DOHH2 (cell line): ENCODE results near the gene ANAPC2.

Experiments
- EZH2phosphoT487 ChIP-seq: fragments of 200-600 bp; sonication (generic); IDR thresholded peaks from 2 replicates; pipeline ENCODE4 v1.6.1; 2017; ENCODE audit warnings: borderline replicate concordance, mild to moderate bottlenecking, antibody characterized with exemption, low read length, moderate library complexity, mixed read lengths
- TF ChIP-seq, protein P1 (sequence below): fragments of 200-600 bp; sonication (generic); IDR thresholded peaks from one replicate; pipeline ENCODE4 v1.5.1; 2014; ENCODE audit warnings: antibody characterized with exemption, mild to moderate bottlenecking, low read depth, low read length; ENCODE audit not compliant: poor library complexity, severe bottlenecking

DNA sequence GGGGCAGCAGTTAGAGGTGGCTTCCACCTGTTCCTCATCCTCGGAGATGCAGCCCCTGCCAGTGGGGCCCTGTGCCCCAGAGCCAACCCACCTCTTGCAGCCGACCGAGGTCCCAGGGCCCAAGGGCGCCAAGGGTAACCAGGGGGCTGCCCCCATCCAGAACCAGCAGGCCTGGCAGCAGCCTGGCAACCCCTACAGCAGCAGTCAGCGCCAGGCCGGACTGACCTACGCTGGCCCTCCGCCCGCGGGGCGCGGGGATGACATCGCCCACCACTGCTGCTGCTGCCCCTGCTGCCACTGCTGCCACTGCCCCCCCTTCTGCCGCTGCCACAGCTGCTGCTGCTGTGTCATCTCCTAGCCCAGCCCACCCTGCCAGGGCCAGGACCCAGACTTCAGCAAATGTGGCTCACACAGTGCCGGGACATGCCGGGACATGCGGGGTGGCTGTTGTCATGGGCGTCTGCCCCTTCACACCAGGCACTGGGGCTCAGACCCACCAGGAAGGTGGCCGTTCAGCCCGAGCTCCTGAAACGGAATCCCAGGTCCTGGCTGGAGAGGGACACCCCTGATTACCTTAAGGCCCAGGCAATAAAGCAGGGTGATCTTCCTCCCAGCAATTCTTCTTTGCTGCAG lies 37.5 kb upstream of the ANAPC2 start:
- TF ChIP-seq, protein P1, sequence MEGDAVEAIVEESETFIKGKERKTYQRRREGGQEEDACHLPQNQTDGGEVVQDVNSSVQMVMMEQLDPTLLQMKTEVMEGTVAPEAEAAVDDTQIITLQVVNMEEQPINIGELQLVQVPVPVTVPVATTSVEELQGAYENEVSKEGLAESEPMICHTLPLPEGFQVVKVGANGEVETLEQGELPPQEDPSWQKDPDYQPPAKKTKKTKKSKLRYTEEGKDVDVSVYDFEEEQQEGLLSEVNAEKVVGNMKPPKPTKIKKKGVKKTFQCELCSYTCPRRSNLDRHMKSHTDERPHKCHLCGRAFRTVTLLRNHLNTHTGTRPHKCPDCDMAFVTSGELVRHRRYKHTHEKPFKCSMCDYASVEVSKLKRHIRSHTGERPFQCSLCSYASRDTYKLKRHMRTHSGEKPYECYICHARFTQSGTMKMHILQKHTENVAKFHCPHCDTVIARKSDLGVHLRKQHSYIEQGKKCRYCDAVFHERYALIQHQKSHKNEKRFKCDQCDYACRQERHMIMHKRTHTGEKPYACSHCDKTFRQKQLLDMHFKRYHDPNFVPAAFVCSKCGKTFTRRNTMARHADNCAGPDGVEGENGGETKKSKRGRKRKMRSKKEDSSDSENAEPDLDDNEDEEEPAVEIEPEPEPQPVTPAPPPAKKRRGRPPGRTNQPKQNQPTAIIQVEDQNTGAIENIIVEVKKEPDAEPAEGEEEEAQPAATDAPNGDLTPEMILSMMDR, result no peak
- TF ChIP-seq EZH2phosphoT487, result no peak
